DND-41 (cell line): ENCODE measurements around the gene TOMM20.

ENCODE experiments used
- CTCF ChIP-seq: IDR thresholded peaks from 2 replicates; pipeline ENCODE4 v1.5.1; 2012; ENCODE audit warnings: borderline replicate concordance, low read length, moderate library complexity, mild to moderate bottlenecking; ENCODE audit not compliant: poor library complexity, severe bottlenecking; ENCODE audit errors: extremely low read depth
- EZH2 ChIP-seq: IDR thresholded peaks from 3 replicates; pipeline ENCODE4 v1.6.1; 2012; ENCODE audit warnings: borderline replicate concordance, low read depth, mild to moderate bottlenecking, moderate library complexity, low read length, inconsistent platforms; ENCODE audit not compliant: severe bottlenecking

DNA sequence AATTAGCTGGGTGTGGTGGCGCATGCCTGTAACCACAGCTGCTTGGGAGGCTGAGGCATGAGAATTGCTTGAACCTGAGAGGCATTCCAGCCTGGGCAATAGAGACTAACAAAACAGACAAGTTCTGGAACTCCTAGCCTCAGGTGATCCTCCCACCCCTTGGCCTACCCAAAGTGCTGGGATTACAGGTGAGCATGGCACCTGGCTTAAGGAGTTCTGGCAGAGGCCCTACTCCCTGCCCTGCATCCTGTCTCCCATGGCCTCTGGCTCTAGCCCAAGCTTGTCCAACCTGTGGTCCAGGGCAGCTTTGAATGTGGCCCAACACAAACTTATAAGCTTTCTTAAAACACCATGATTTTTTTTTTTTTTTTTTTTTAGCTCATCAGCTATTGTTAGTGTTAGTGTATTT is 20.4 kb downstream of the TOMM20 start:
- TF ChIP-seq CTCF (no peak), EZH2 (no peak)
